Fibroblast of lung (primary cell): ENCODE data around the gene TOGARAM2. TPM values are rescaled to one million over a fixed set of nuclear protein-coding genes. Genes with fewer than 3 reads are reported as not detected.

Source experiments
- DNase-seq, 2 donors: peaks; one replicate each; pipeline versions ENCODE4 v3.0.0 to v3.0.0-alpha.2; 2010; ENCODE audit warnings: low read depth in 2 of 2
- H2AFZ ChIP-seq: 2 replicates; pipeline ENCODE4 v1.5.1; 2012; ENCODE audit warnings: low read length, control low read depth, inconsistent platforms
- H3K27ac ChIP-seq: 2 replicates; pipeline ENCODE4 v1.5.1; 2011; ENCODE audit warnings: low read length, control low read depth; ENCODE audit not compliant: insufficient read depth
- H3K27me3 ChIP-seq: 2 replicates; pipeline ENCODE4 v1.5.1; 2011; ENCODE audit warnings: mild to moderate bottlenecking, low read length; ENCODE audit not compliant: control insufficient read depth, insufficient read depth
- H3K36me3 ChIP-seq: 2 replicates; pipeline ENCODE4 v1.5.1; 2011; ENCODE audit warnings: low read length; ENCODE audit not compliant: control insufficient read depth, insufficient read depth
- H3K4me1 ChIP-seq: 2 replicates; pipeline ENCODE4 v1.5.1; 2011; ENCODE audit warnings: low read length; ENCODE audit not compliant: control insufficient read depth, insufficient read depth; ENCODE audit errors: extremely low read depth
- H3K4me2 ChIP-seq: 2 replicates; pipeline ENCODE4 v1.5.1; 2011; ENCODE audit warnings: low read length, control low read depth; ENCODE audit not compliant: insufficient read depth; ENCODE audit errors: extremely low read depth
- H3K4me3 ChIP-seq, 4 experiments: fragments of 200-600 bp in 1 of 4; sonication (generic) in 1 of 4; replicated peaks in 1 of 4; 2 replicates each; pipeline ENCODE4 v1.5.1; 2011 to 2016; ENCODE audit warnings: low read length in 4 of 4, low read depth in 3 of 4, mild to moderate bottlenecking in 3 of 4, control low read depth in 2 of 4, inconsistent platforms in 1 of 4, mixed read lengths in 1 of 4; ENCODE audit not compliant: insufficient read depth in 1 of 4; ENCODE audit errors: control extremely low read depth in 1 of 4
- H3K79me2 ChIP-seq: 2 replicates; pipeline ENCODE4 v1.5.1; 2012; ENCODE audit warnings: mild to moderate bottlenecking, low read length, inconsistent platforms; ENCODE audit not compliant: control insufficient read depth, insufficient read depth
- H3K9ac ChIP-seq: 2 replicates; pipeline ENCODE4 v1.5.1; 2011; ENCODE audit warnings: mild to moderate bottlenecking, low read length, control low read depth; ENCODE audit not compliant: insufficient read depth
- H3K9me3 ChIP-seq: 2 replicates; pipeline ENCODE4 v1.5.1; 2012; ENCODE audit warnings: low read depth, low read length; ENCODE audit not compliant: control insufficient read depth, insufficient read depth
- H4K20me1 ChIP-seq: 2 replicates; pipeline ENCODE4 v1.5.1; 2011; ENCODE audit warnings: low read length; ENCODE audit not compliant: control insufficient read depth, insufficient read depth; ENCODE audit errors: extremely low read depth
- CTCF ChIP-seq, 2 donors: IDR thresholded peaks in 1 of 2; conservative IDR thresholded peaks in 1 of 2; 1 replicate in 1 of 2; 2 replicates in 1 of 2; pipeline ENCODE4 v1.5.1; 2011 to 2012; ENCODE audit warnings: low read length in 2 of 2, control low read depth in 1 of 2, inconsistent platforms in 1 of 2, low read depth in 1 of 2, mild to moderate bottlenecking in 1 of 2
- EZH2 ChIP-seq: IDR thresholded peaks from 2 replicates; pipeline ENCODE4 v1.5.1; 2012; ENCODE audit warnings: low read length, control low read depth, mild to moderate bottlenecking; ENCODE audit errors: missing control alignments
- polyA plus RNA-seq, 2 donors: library from polyadenylated mRNA; depleted of rRNA in 1 of 2; stranded (reverse) in 1 of 2; unstranded in 1 of 2; fragments of >200 nt; gene quantifications; 2 replicates each; pipeline ENCODE4 v1.2.1, GENCODE V29; 2011 to 2012; ENCODE audit warnings: missing spikeins in 1 of 2
- total RNA-seq: library from RNA; depleted of rRNA; stranded (reverse); fragments of >200 nt; gene quantifications from 2 replicates; pipeline ENCODE4 v1.2.1, GENCODE V29; 2014

TOGARAM2 gene
- total and polyA plus RNA-seq, 2 donors (not counting 1 experiment from before 2014, with no cell fraction given): 0.15 to 0.33 TPM

- TF ChIP-seq EZH2 (no peak), CTCF (conservative IDR thresholded peaks at IDR 0.05 in 1 of 2, IDR thresholded peaks at IDR 0.05 in 1 of 2; ENCODE audit: low read depth in 1 of 2, low read length in 2 of 2) (peak in 1 of 2 donors; percentile 35)
- Histone ChIP-seq H3K9me3 (no peaks in the 10 kb centered on the region), H3K4me2 (no peak overlapping the region), H3K27me3 (peaks cover 3% of the 10 kb centered on the region), H3K79me2 (no peaks in the 10 kb centered on the region), H3K27ac (no peak overlapping the region), H3K36me3 (no peaks in the 10 kb centered on the region), H3K4me3 (no peak overlapping the region), H3K4me1 (no peaks in the 10 kb centered on the region), H2AFZ (no peak overlapping the region), H3K9ac (no peak overlapping the region), H4K20me1 (no peaks in the 10 kb centered on the region)
- peak; percentile 31 to 85 for DNase-seq
Observed at GRCh38 chr2:29014811-29015421, 33.8 kb downstream of the TOGARAM2 start.

GRCh38 chr2:29015701-29016470, 34.8 kb downstream of the TOGARAM2 start:
- Histone ChIP-seq H3K27ac (no peak overlapping the region), H3K36me3 (no peaks in the 10 kb centered on the region), H4K20me1 (no peaks in the 10 kb centered on the region), H2AFZ (no peak overlapping the region), H3K9me3 (no peaks in the 10 kb centered on the region), H3K4me3 (no peak overlapping the region), H3K4me1 (no peaks in the 10 kb centered on the region), H3K27me3 (peaks cover 3% of the 10 kb centered on the region), H3K79me2 (no peaks in the 10 kb centered on the region), H3K4me2 (no peak overlapping the region), H3K9ac (no peak overlapping the region)
- no peak for DNase-seq
- TF ChIP-seq EZH2: no peak
- no peak for TF ChIP-seq CTCF (conservative IDR thresholded peaks at IDR 0.05 in 1 of 2, IDR thresholded peaks at IDR 0.05 in 1 of 2; ENCODE audit: low read depth in 1 of 2, low read length in 2 of 2)

GRCh38 chr2:29016504-29016903, 35.4 kb downstream of the TOGARAM2 start:
- TF ChIP-seq EZH2: no peak
- TF ChIP-seq CTCF (conservative IDR thresholded peaks at IDR 0.05 in 1 of 2, IDR thresholded peaks at IDR 0.05 in 1 of 2; ENCODE audit: low read depth in 1 of 2, low read length in 2 of 2): no peak
- peaks cover 3% of the 10 kb centered on the region for H3K27me3 ChIP-seq
- no peak overlapping the region for H3K4me2 ChIP-seq
- H3K79me2 ChIP-seq: no peaks in the 10 kb centered on the region
- H4K20me1 ChIP-seq: no peaks in the 10 kb centered on the region
- H3K36me3 ChIP-seq: no peaks in the 10 kb centered on the region
- no peak for DNase-seq
- H3K9ac ChIP-seq: no peak overlapping the region
- no peak overlapping the region for H2AFZ ChIP-seq
- H3K4me1 ChIP-seq: no peaks in the 10 kb centered on the region
- H3K27ac ChIP-seq: no peak overlapping the region
- H3K4me3 ChIP-seq: no peak overlapping the region
- H3K9me3 ChIP-seq: no peaks in the 10 kb centered on the region
